LNCAP (cell line): ENCODE measurements around the gene SCN4A.

Source experiments
- TF ChIP-seq, protein P1 (sequence below): fragments of 450-650 bp; IDR thresholded peaks from 2 replicates; pipeline ENCODE4 v1.5.1; 2017; ENCODE audit warnings: mild to moderate bottlenecking

The SCN4A gene

DNA sequence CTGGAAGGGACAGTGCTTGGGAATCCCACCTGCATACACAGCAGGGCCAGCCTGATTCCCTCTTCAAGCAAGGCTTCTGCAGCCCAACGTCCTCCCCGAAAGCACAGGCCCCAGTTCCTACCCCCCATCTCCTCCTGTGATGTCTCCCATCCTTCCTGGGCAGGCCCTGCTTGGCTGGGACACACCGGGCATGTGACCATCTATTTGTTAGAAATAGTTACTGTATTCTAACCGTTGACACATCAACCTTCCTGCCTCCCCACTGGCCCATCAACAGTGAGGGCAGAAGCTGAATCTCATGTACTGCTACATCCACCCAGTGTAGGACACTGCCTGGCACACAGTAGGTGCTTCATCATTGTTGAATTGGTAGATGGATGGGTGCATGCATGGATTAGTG lies 36.1 kb upstream of the SCN4A start:
- TF ChIP-seq, protein P1, sequence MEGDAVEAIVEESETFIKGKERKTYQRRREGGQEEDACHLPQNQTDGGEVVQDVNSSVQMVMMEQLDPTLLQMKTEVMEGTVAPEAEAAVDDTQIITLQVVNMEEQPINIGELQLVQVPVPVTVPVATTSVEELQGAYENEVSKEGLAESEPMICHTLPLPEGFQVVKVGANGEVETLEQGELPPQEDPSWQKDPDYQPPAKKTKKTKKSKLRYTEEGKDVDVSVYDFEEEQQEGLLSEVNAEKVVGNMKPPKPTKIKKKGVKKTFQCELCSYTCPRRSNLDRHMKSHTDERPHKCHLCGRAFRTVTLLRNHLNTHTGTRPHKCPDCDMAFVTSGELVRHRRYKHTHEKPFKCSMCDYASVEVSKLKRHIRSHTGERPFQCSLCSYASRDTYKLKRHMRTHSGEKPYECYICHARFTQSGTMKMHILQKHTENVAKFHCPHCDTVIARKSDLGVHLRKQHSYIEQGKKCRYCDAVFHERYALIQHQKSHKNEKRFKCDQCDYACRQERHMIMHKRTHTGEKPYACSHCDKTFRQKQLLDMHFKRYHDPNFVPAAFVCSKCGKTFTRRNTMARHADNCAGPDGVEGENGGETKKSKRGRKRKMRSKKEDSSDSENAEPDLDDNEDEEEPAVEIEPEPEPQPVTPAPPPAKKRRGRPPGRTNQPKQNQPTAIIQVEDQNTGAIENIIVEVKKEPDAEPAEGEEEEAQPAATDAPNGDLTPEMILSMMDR = no peak

DNA sequence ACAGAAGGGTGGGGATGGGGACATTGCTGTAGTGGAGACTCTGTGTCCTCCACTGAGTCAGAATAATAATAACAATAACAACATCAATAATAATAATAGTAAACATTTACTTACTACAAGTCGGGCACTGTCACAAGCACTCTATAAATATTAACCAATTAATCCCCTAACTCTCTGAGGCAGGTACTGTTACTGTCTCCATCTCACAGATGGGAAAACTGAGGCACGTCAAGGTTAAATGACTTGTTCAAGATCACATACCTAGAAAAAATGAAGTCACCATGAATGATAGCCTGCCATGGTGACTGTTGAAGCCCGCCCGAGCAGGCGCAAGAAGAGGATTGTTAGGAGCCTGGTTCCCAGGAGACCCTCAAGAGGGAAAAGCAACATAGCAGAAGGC lies 35.6 kb upstream of the SCN4A start:
- TF ChIP-seq, protein P1 = no peak

DNA sequence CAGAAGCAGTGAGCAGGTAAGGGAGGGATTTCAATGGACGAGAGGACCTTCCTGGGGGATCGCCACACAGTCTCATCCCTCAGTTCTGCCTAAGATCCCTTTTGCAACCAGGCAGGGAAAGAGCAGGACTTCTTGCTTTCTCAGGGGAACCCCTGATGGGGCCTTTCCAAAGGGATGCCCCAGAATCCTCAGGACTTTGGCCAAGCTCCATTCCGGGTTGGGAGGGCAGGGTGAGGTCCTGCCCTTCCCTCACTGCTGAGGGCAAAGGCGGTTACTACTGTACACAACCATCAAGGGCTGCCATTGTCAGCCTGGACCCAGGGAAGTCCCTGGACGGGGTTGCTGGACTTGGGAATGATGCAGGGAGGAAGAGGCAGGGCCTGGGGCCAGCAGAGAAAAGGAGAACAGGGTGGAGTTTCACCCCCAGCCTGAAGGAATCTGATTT lies 35.1 kb upstream of the SCN4A start:
- TF ChIP-seq, protein P1 = no peak

DNA sequence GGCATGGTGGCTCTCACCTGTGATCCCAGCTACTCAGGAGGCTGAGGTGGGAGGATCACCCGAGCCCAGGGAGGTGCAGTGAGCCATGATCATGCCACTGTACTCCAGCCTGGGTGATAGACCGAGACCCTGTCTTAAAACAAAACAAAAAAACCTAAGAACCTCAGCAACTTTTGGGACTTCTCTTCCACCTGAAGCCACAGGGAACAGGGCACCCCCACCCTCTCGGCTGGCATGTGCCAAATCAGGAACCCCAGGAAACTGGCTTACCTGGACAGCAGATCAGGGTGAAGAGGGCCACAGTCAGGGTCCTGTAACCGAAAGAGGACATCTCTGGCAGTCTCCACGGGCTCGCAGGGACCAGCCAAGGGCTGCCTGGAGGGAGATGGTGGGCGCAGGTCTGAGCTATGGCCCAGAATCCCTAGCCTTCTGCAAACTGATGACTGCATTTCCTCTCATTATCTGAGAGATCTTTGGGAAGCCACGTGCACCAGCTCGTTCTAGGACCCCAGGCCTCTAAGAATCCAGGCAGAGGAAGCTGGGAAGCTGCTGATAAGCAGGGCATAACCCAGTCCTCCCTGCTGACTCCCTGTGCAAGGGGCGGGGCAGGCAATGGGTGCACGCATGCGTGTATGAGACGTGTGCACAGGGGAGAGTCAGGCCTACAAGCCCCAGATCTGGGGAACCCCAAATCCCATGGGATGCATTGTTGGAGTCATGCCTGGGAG lies 33.8 kb upstream of the SCN4A start:
- TF ChIP-seq, protein P1 = no peak

DNA sequence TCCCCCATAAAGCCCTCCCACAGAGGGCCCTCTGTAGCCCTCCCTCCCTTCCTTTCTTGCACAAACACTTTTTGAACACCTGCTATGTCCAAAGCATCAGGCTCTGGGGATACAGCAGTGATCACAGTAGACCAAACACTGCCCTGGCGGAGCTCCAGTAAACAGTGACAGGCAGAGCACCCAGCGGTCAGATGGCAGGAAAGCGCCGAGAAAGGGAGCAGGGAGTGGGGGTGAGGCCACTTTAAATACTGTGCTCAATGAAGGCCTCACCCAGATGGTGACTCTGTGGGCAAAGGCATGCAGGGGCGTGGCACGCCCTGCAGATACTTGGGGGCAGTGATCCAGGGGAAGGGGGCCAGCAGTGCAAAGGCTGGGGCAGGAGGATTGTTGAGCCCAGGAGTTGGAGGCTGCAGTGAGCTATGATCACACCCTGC lies 33.0 kb upstream of the SCN4A start:
- TF ChIP-seq, protein P1 = no peak

DNA sequence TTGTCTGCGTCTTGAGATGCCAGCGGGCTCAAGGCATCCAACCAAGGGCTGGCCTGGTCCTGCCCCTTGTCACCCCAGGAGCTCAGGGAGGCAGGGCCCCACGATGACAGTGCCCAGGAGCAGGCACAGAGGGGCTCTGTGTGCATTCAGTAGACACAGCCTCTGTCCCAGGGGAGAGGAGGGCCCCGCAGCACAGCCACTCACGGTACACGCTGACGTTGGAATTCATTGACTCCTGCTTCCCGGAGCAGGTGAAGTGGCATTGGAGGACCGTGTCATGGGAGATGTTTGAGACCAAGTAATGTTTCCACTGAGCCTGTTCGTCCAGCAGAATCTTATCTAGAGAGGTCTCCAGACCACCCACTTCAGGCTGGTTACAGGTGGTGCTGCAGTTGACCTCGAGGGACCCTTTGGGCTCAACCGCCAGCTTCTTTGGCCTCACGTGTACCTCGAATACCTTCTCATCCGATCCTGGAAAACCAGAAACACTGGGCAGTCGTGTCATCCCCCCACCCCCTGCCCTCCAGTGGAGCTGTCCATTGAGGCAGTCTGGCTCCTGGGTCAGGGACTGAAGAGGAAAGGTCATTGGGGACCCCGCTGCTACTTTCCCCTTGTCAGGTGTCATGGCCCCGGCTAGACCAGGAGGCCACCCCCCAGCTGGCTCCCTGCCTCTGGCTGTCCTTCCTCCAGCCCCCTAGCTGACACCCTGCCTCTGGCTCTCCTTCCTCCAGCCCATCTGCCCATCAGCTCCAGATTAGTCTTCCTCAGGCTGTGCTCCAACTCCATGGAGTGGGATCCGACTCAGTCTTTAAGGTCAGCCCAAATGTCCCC lies 32.4 kb upstream of the SCN4A start:
- TF ChIP-seq, protein P1 = no peak

DNA sequence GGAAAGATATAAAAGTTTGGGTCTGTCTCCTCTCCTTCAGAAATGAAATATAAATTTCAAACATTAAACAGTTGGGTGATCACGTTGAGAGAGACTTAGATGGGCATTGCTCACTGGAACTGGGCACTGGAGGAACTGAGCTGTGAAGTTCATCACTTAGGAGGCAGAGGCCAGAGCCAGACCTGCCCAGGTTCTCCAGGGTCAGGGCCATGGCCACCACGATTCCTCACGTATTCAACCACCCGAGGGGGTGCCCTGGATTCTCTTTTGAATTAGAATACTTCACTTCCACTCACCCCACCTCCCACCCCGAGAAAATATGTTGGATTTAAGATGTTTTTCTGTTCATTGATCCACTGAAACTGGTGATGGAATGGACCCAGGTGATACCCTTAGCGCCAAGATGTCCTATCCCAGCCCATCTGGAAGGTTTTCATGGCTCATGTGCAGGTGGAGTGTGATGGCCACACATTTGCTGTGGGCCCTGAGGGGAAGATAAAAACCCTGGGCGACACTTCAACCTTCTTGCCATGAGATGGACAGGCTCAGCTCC lies 31.6 kb upstream of the SCN4A start:
- TF ChIP-seq, protein P1 = no peak
